Measurements from ENCODE around the gene CDK17.
"Not testable (repeated sequence)": the region's sequence is repeated elsewhere in the genome, so short reads cannot be mapped to it uniquely, and the experiment has no call there.

The CDK17 gene

GRCh38 chr12:96408993-96409392, 8.8 kb upstream of the CDK17 start:
- no peak for TF ChIP-seq CTCF (IDR thresholded peaks at IDR 0.05; ENCODE audit: low read depth, low read length)
- in situ Hi-C loops (cut with HindIII; ENCODE audit: low sequenced_read_pairs) = no loop called here
- DNase-seq (ENCODE audit: low read depth, low spot score) = no peak
- no peak overlapping the region for H3K4me3 ChIP-seq (ENCODE audit: low read depth, low read length)

GRCh38 chr12:96407429-96408097, 7.3 kb upstream of the CDK17 start:
- not testable (repeated sequence) for DNase-seq (ENCODE audit: low read depth, low spot score); H3K4me3 ChIP-seq (ENCODE audit: low read depth, low read length)

GRCh38 chr12:96404696-96405095, 4.5 kb upstream of the CDK17 start:
- no peak for DNase-seq (ENCODE audit: low read depth, low spot score)

More at GRCh38 chr12:96407429-96408097, 7.3 kb upstream of the CDK17 start:
- in situ Hi-C loops (cut with HindIII; ENCODE audit: low sequenced_read_pairs) = not testable (repeated sequence)

GRCh38 chr12:96403870-96404269, 3.6 kb upstream of the CDK17 start:
- no peak overlapping the region for H3K4me3 ChIP-seq (ENCODE audit: low read depth, low read length)
- in situ Hi-C loops (cut with HindIII; ENCODE audit: low sequenced_read_pairs) = no loop called here
- no peak for TF ChIP-seq CTCF (IDR thresholded peaks at IDR 0.05; ENCODE audit: low read depth, low read length)
- no peak for DNase-seq (ENCODE audit: low read depth, low spot score)

More at GRCh38 chr12:96404696-96405095, 4.5 kb upstream of the CDK17 start:
- in situ Hi-C loops (cut with HindIII; ENCODE audit: low sequenced_read_pairs) = no loop called here
- no peak overlapping the region for H3K4me3 ChIP-seq (ENCODE audit: low read depth, low read length)
- TF ChIP-seq CTCF (IDR thresholded peaks at IDR 0.05; ENCODE audit: low read depth, low read length) = no peak

- H3K4me3 ChIP-seq (ENCODE audit: low read depth, low read length); in situ Hi-C loops (cut with HindIII; ENCODE audit: low sequenced_read_pairs); DNase-seq (ENCODE audit: low read depth, low spot score): not testable (repeated sequence)
These were observed 2.3 kb upstream of the CDK17 start for GRCh38 chr12:96402522-96402921.

GRCh38 chr12:96402061-96402460, 1.8 kb upstream of the CDK17 start:
- no peak for TF ChIP-seq CTCF (IDR thresholded peaks at IDR 0.05; ENCODE audit: low read depth, low read length)
- in situ Hi-C loops (cut with HindIII; ENCODE audit: low sequenced_read_pairs) = no loop called here
- DNase-seq (ENCODE audit: low read depth, low spot score) = no peak
- H3K4me3 ChIP-seq (ENCODE audit: low read depth, low read length) = no peak overlapping the region

GRCh38 chr12:96401076-96401871, 1.0 kb upstream of the CDK17 start:
- DNase-seq (ENCODE audit: low read depth, low spot score) = peak; percentile 91
- H3K4me3 ChIP-seq (ENCODE audit: low read depth, low read length) = peak overlapping the region; percentile 83
- peak; percentile 37 for TF ChIP-seq CTCF (IDR thresholded peaks at IDR 0.05; ENCODE audit: low read depth, low read length)
- in situ Hi-C loops (cut with HindIII; ENCODE audit: low sequenced_read_pairs) = no loop called here
